H9 (cell line): Measurements from ENCODE around the gene PKD1. TPM values are rescaled to one million over a fixed set of nuclear protein-coding genes. Genes with fewer than 3 reads are reported as not detected.

Experiments
- DNase-seq: peaks from one replicate; pipeline ENCODE4 v3.0.0-alpha.2; 2017
- H2AFZ ChIP-seq: one replicate; pipeline ENCODE4 v1.6.1; 2013; ENCODE audit warnings: mild to moderate bottlenecking, low read length, control low read depth, moderate library complexity
- H2AK5ac ChIP-seq: 2 replicates; pipeline ENCODE4 v1.6.1; 2013; ENCODE audit warnings: low read length, control low read depth, mixed read lengths; ENCODE audit not compliant: insufficient read length
- H2BK120ac ChIP-seq: one replicate; pipeline ENCODE4 v1.6.1; 2013; ENCODE audit warnings: low read depth, mild to moderate bottlenecking, low read length, control low read depth, inconsistent platforms; ENCODE audit not compliant: poor library complexity, severe bottlenecking
- H2BK12ac ChIP-seq: 2 replicates; pipeline ENCODE4 v1.6.1; 2013; ENCODE audit warnings: low read length, control low read depth, mixed read lengths, low read depth; ENCODE audit not compliant: insufficient read length
- H2BK15ac ChIP-seq: 2 replicates; pipeline ENCODE4 v1.6.1; 2013; ENCODE audit warnings: low read depth, low read length, control low read depth
- H2BK20ac ChIP-seq: one replicate; pipeline ENCODE4 v1.6.1; 2013; ENCODE audit warnings: low read depth, mild to moderate bottlenecking, low read length, control low read depth, inconsistent platforms; ENCODE audit not compliant: poor library complexity, severe bottlenecking
- H2BK5ac ChIP-seq: 2 replicates; pipeline ENCODE4 v1.6.1; 2013; ENCODE audit warnings: low read length, control low read depth, mixed read lengths; ENCODE audit not compliant: insufficient read length
- H3K14ac ChIP-seq: 2 replicates; pipeline ENCODE4 v1.6.1; 2013; ENCODE audit warnings: low read length, control low read depth; ENCODE audit not compliant: insufficient read depth
- H3K18ac ChIP-seq: 2 replicates; pipeline ENCODE4 v1.6.1; 2013; ENCODE audit warnings: low read depth, mild to moderate bottlenecking, mixed read lengths, low read length, control low read depth; ENCODE audit not compliant: insufficient read length
- H3K23ac ChIP-seq: 2 replicates; pipeline ENCODE4 v1.6.1; 2013; ENCODE audit warnings: low read length, control low read depth, mixed read lengths, low read depth; ENCODE audit not compliant: insufficient read length
- H3K23me2 ChIP-seq: 2 replicates; pipeline ENCODE4 v1.6.1; 2013; ENCODE audit warnings: low read depth, mild to moderate bottlenecking, mixed read lengths, low read length, control low read depth; ENCODE audit not compliant: insufficient read length, poor library complexity, severe bottlenecking
- H3K27ac ChIP-seq: 2 replicates; pipeline ENCODE4 v1.5.1; 2013; ENCODE audit warnings: low read length, control low read depth, mixed read lengths, low read depth; ENCODE audit not compliant: insufficient read length
- H3K27me3 ChIP-seq: 2 replicates; pipeline ENCODE4 v1.6.1; 2013; ENCODE audit warnings: low read length, control low read depth, inconsistent platforms; ENCODE audit not compliant: insufficient read depth
- H3K4ac ChIP-seq: 2 replicates; pipeline ENCODE4 v1.6.1; 2013; ENCODE audit warnings: low read depth, mild to moderate bottlenecking, control low read depth, inconsistent platforms, low read length, moderate library complexity
- H3K4me1 ChIP-seq: 2 replicates; pipeline ENCODE4 v1.6.1; 2013; ENCODE audit warnings: low read length, control low read depth, inconsistent platforms; ENCODE audit not compliant: insufficient read depth
- H3K4me2 ChIP-seq: 2 replicates; pipeline ENCODE4 v1.6.1; 2013; ENCODE audit warnings: low read length, control low read depth, mixed read lengths; ENCODE audit not compliant: insufficient read length, insufficient read depth
- H3K56ac ChIP-seq: 2 replicates; pipeline ENCODE4 v1.6.1; 2013; ENCODE audit warnings: low read depth, mild to moderate bottlenecking, mixed read lengths, low read length, control low read depth; ENCODE audit not compliant: insufficient read length
- H3K79me1 ChIP-seq: 2 replicates; pipeline ENCODE4 v1.6.1; 2013; ENCODE audit warnings: low read depth, mild to moderate bottlenecking, moderate library complexity, low read length, control low read depth, inconsistent platforms; ENCODE audit not compliant: insufficient read depth, poor library complexity, severe bottlenecking
- H3K79me2 ChIP-seq: 2 replicates; pipeline ENCODE4 v1.6.1; 2013; ENCODE audit warnings: low read length, control low read depth, inconsistent platforms; ENCODE audit not compliant: insufficient read depth
- H3K9ac ChIP-seq: 2 replicates; pipeline ENCODE4 v1.6.1; 2013; ENCODE audit warnings: low read length, control low read depth, mixed read lengths; ENCODE audit not compliant: insufficient read length; ENCODE audit errors: extremely low read depth
- H3K9me3 ChIP-seq: one replicate; pipeline ENCODE4 v1.6.1; 2013; ENCODE audit warnings: low read depth, low read length, inconsistent platforms; ENCODE audit not compliant: control insufficient read depth
- H3T11ph ChIP-seq: one replicate; pipeline ENCODE4 v1.6.1; 2013; ENCODE audit warnings: mild to moderate bottlenecking, low read length, control low read depth, inconsistent platforms
- H4K20me1 ChIP-seq: one replicate; pipeline ENCODE4 v1.6.1; 2013; ENCODE audit not compliant: control insufficient read depth, insufficient read length, insufficient read depth
- H4K5ac ChIP-seq: 2 replicates; pipeline ENCODE4 v1.6.1; 2013; ENCODE audit warnings: low read depth, mild to moderate bottlenecking, mixed read lengths, low read length, control low read depth; ENCODE audit not compliant: insufficient read length
- H4K8ac ChIP-seq: replicated peaks from 2 replicates; pipeline ENCODE4 v1.6.1; 2013; ENCODE audit warnings: low read length, control low read depth, mixed read lengths, low read depth; ENCODE audit not compliant: insufficient read length
- H4K91ac ChIP-seq: 2 replicates; pipeline ENCODE4 v1.6.1; 2013; ENCODE audit warnings: low read depth, mild to moderate bottlenecking, moderate library complexity, mixed read lengths, low read length, control low read depth; ENCODE audit not compliant: insufficient read length
- H3K27ac Mint-ChIP-seq, 3 experiments: 2 replicates in 2 of 3; 3 replicates in 1 of 3; pipeline ENCODE4 v1.8.0; 2020 to 2021; ENCODE audit warnings: mixed read lengths in 3 of 3, mild to moderate bottlenecking in 1 of 3, moderate library complexity in 1 of 3
- H3K27me3 Mint-ChIP-seq: 2 replicates; pipeline ENCODE4 v1.8.0; 2021; ENCODE audit warnings: low read depth, mild to moderate bottlenecking, moderate library complexity, mixed read lengths
- H3K36me3 Mint-ChIP-seq, 3 experiments: 2 replicates in 2 of 3; 3 replicates in 1 of 3; pipeline ENCODE4 v1.8.0; 2020 to 2021; ENCODE audit warnings: low read depth in 3 of 3, mixed read lengths in 3 of 3; ENCODE audit not compliant: insufficient read depth in 1 of 3
- H3K4me1 Mint-ChIP-seq, 2 experiments: 2 replicates each; pipeline ENCODE4 v1.8.0; 2020; ENCODE audit warnings: mixed read lengths in 2 of 2
- H3K4me3 Mint-ChIP-seq, 2 experiments: 2 replicates in 1 of 2; 3 replicates in 1 of 2; pipeline ENCODE4 v1.8.0; 2020 to 2021; ENCODE audit warnings: mild to moderate bottlenecking in 2 of 2, mixed read lengths in 2 of 2, moderate library complexity in 1 of 2
- H3K9me3 Mint-ChIP-seq, 2 experiments: 2 replicates in 1 of 2; 3 replicates in 1 of 2; pipeline ENCODE4 v1.8.0; 2020; ENCODE audit warnings: mild to moderate bottlenecking in 2 of 2, mixed read lengths in 2 of 2, moderate library complexity in 1 of 2
- WGBS: extraction: QIAGEN DNeasy Blood & Tissue Kit; methylation state at CpG from one replicate; pipeline ENCODE4 v1.1.7; 2013; ENCODE audit warnings: missing lambda C conversion rate, low lambda C conversion rate, mixed read lengths; ENCODE audit not compliant: insufficient read length; ENCODE audit errors: extremely low coverage; 5-methylcytosine and 5-hydroxymethylcytosine counted together
- total RNA-seq: library from RNA; stranded (reverse); gene quantifications from 2 replicates; pipeline ENCODE4 v1.2.1, GENCODE V29; 2021
- TF ChIP-seq, protein P1 (sequence below): fragments of 200-600 bp; sonication (generic); conservative IDR thresholded peaks from 3 replicates; pipeline ENCODE4 v1.8.0; 2021; ENCODE audit warnings: antibody characterized with exemption, mild to moderate bottlenecking

The PKD1 gene
- total RNA-seq, 1 experiment from 2014 or later, result 88.0 TPM

DNA sequence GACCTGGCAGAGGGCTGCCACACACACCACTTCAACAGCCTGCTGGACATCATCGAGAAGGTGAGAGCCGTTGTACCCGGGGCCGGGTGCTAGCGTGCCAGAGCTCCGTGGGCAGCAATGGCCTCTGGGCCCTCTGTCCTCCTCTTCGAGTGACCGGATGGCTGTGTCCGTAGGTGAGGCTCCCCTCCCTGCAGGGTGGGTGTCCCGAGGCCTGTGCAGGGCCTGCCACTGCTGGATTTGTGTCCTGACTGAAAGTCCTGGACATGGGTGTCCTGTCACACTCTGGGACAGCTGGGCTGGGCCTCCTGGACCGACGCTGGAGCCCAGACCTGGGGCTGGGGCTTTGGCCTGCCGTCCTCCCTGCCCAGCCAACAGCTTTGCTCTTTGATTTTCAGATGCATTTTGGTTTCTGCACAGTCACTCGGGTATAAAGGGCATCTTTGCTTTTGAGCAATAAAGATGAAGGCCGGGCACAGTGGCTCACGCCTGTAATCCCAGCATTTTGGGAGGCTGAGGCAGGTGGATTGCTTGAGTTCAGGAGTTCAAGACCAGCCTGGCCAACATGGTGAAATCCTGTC is 71.2 kb downstream of the PKD1 start:
- Histone ChIP-seq H3K4ac (no peak overlapping the region), H3K79me1 (no peaks in the 10 kb centered on the region), H3K27ac (no peak overlapping the region), H3K27me3 (no peaks in the 10 kb centered on the region), H2AFZ (no peak overlapping the region), H4K91ac (no peak overlapping the region), H3K23me2 (peaks cover 3% of the 10 kb centered on the region), H4K8ac (no peak overlapping the region), H3K14ac (no peak overlapping the region), H3K4me1 (no peaks in the 10 kb centered on the region), H3K9me3 (no peaks in the 10 kb centered on the region), H2BK15ac (no peak overlapping the region), H3K18ac (no peak overlapping the region), H4K20me1 (no peaks in the 10 kb centered on the region), H2BK20ac (no peak overlapping the region), H3K23ac (no peak overlapping the region), H3K56ac (no peak overlapping the region), H2BK5ac (no peak overlapping the region), H3K4me2 (no peak overlapping the region), H3K79me2 (no peaks in the 10 kb centered on the region), H2AK5ac (no peak overlapping the region), H3T11ph (no peak overlapping the region), H3K9ac (no peak overlapping the region), H2BK120ac (no peak overlapping the region), H4K5ac (no peak overlapping the region), H2BK12ac (no peak overlapping the region)
- Mint-ChIP-seq H3K27ac (no peak overlapping the region), H3K9me3 (no peaks in the 10 kb centered on the region), H3K36me3 (peaks cover 8 to 48% (median 28%) of the 10 kb centered on the region in 3 experiments; a peak in 6 of 7 replicates), H3K27me3 (no peaks in the 10 kb centered on the region), H3K4me1 (no peaks in the 10 kb centered on the region), H3K4me3 (no peak overlapping the region)
- no peak for DNase-seq
- TF ChIP-seq, protein P1, sequence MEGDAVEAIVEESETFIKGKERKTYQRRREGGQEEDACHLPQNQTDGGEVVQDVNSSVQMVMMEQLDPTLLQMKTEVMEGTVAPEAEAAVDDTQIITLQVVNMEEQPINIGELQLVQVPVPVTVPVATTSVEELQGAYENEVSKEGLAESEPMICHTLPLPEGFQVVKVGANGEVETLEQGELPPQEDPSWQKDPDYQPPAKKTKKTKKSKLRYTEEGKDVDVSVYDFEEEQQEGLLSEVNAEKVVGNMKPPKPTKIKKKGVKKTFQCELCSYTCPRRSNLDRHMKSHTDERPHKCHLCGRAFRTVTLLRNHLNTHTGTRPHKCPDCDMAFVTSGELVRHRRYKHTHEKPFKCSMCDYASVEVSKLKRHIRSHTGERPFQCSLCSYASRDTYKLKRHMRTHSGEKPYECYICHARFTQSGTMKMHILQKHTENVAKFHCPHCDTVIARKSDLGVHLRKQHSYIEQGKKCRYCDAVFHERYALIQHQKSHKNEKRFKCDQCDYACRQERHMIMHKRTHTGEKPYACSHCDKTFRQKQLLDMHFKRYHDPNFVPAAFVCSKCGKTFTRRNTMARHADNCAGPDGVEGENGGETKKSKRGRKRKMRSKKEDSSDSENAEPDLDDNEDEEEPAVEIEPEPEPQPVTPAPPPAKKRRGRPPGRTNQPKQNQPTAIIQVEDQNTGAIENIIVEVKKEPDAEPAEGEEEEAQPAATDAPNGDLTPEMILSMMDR, result no peak
- no CpG with 5 or more reads among the region's 16 CpGs for WGBS
